HEK293 (cell line): ENCODE data around the gene DDX56.
A peak's percentile ranks its signal among the peaks of the same experiment; 100 is the strongest.

Experiments
- CTCF ChIA-PET: fragments of 350-600 bp; formaldehyde crosslinking; extraction: SDS; loops from one replicate; lab custom pipeline; 2021; ENCODE audit warnings: antibody characterized with exemption; lab: Yijun Ruan, JAX
- POLR2A ChIA-PET: fragments of 300-600 bp; formaldehyde crosslinking; extraction: SDS; loops from one replicate; lab custom pipeline; 2020; ENCODE audit warnings: antibody characterized with exemption, inconsistent platforms; lab: Yijun Ruan, JAX
- H3K27ac ChIP-seq: fragments of 200-500 bp; sonication (Bioruptor generic); 2 replicates; pipeline ENCODE4 v1.5.1; 2014; ENCODE audit warnings: low read depth, low read length, control low read depth, inconsistent platforms; ENCODE audit errors: extremely low read depth
- H3K36me3 ChIP-seq, 2 experiments: fragments of 200-500 bp in 1 of 2; sonication (Bioruptor generic) in 1 of 2; 1 replicate in 1 of 2; 2 replicates in 1 of 2; pipeline ENCODE4 v1.5.1; 2014 to 2017; ENCODE audit warnings: inconsistent platforms in 2 of 2, low read length in 2 of 2; ENCODE audit not compliant: control insufficient read depth in 2 of 2, insufficient read depth in 1 of 2
- H3K4me1 ChIP-seq: fragments of 200-500 bp; sonication (Bioruptor generic); 2 replicates; pipeline ENCODE4 v1.5.1; 2014; ENCODE audit warnings: mild to moderate bottlenecking, low read length, inconsistent platforms; ENCODE audit not compliant: control insufficient read depth, insufficient read depth
- H3K4me3 ChIP-seq: 2 replicates; pipeline ENCODE4 v1.5.1; 2011; ENCODE audit warnings: low read depth, mild to moderate bottlenecking, control low read depth, low read length, moderate library complexity
- H3K9me3 ChIP-seq: fragments of 200-500 bp; sonication (Bioruptor generic); 2 replicates; pipeline ENCODE4 v1.5.1; 2014; ENCODE audit warnings: low read depth, low read length, inconsistent platforms; ENCODE audit not compliant: control insufficient read depth, insufficient read depth
- GLIS1 ChIP-seq: fragments of 450-650 bp; formaldehyde crosslinking; IDR thresholded peaks from 2 replicates; pipeline ENCODE4 v1.5.1; 2016; ENCODE audit warnings: missing biosample characterization, missing genetic modification characterization
- GLIS2 ChIP-seq: fragments of 450-650 bp; formaldehyde crosslinking; IDR thresholded peaks from 2 replicates; pipeline ENCODE4 v1.5.1; 2016; ENCODE audit warnings: missing biosample characterization, missing genetic modification characterization
- KLF8 ChIP-seq: fragments of 450-650 bp; formaldehyde crosslinking; IDR thresholded peaks from 2 replicates; pipeline ENCODE4 v1.5.1; 2016; ENCODE audit warnings: missing biosample characterization, missing genetic modification characterization
- PRDM1 ChIP-seq: fragments of 450-650 bp; formaldehyde crosslinking; IDR thresholded peaks from 2 replicates; pipeline ENCODE4; 2016; ENCODE audit warnings: missing biosample characterization, missing genetic modification characterization
- SCRT1 ChIP-seq: fragments of 450-650 bp; formaldehyde crosslinking; IDR thresholded peaks from 2 replicates; pipeline ENCODE4 v1.5.1; 2016; ENCODE audit warnings: missing biosample characterization, missing genetic modification characterization, borderline replicate concordance
- SP7 ChIP-seq: fragments of 450-650 bp; formaldehyde crosslinking; IDR thresholded peaks from 2 replicates; pipeline ENCODE4 v1.5.1; 2016; ENCODE audit warnings: missing biosample characterization, missing genetic modification characterization
- ZBTB17 ChIP-seq: fragments of 450-650 bp; formaldehyde crosslinking; IDR thresholded peaks from 2 replicates; pipeline ENCODE4 v1.5.1; 2016; ENCODE audit warnings: missing biosample characterization, missing genetic modification characterization
- ZFHX2 ChIP-seq: fragments of 450-650 bp; formaldehyde crosslinking; conservative IDR thresholded peaks from 2 replicates; pipeline ENCODE4 v1.5.1; 2016; ENCODE audit warnings: missing biosample characterization, missing genetic modification characterization
- ZNF239 ChIP-seq: fragments of 450-650 bp; formaldehyde crosslinking; IDR thresholded peaks from 2 replicates; pipeline ENCODE4 v1.5.1; 2016; ENCODE audit warnings: missing biosample characterization, missing genetic modification characterization
- ZNF335 ChIP-seq: fragments of 450-650 bp; formaldehyde crosslinking; conservative IDR thresholded peaks from 2 replicates; pipeline ENCODE4 v1.5.1; 2016; ENCODE audit warnings: missing biosample characterization, missing genetic modification characterization
- ZNF416 ChIP-seq: fragments of 450-650 bp; formaldehyde crosslinking; IDR thresholded peaks from 2 replicates; pipeline ENCODE4 v1.5.1; 2016; ENCODE audit warnings: missing biosample characterization, missing genetic modification characterization
- ZNF521 ChIP-seq: fragments of 450-650 bp; formaldehyde crosslinking; IDR thresholded peaks from 2 replicates; pipeline ENCODE4 v1.5.1; 2017; ENCODE audit warnings: missing biosample characterization, mild to moderate bottlenecking, missing genetic modification characterization
- ZNF600 ChIP-seq: fragments of 450-650 bp; formaldehyde crosslinking; IDR thresholded peaks from 2 replicates; pipeline ENCODE4 v1.5.1; 2016; ENCODE audit warnings: missing biosample characterization, missing genetic modification characterization
- ZNF777 ChIP-seq: fragments of 450-650 bp; formaldehyde crosslinking; IDR thresholded peaks from 2 replicates; pipeline ENCODE4 v1.5.1; 2017; ENCODE audit warnings: missing biosample characterization, missing genetic modification characterization, borderline replicate concordance
- ZNF837 ChIP-seq: fragments of 450-650 bp; formaldehyde crosslinking; IDR thresholded peaks from 2 replicates; pipeline ENCODE4 v1.5.1; 2016; ENCODE audit warnings: missing biosample characterization, missing genetic modification characterization
- TF ChIP-seq, protein P1 (sequence below): fragments of 450-650 bp; formaldehyde crosslinking; IDR thresholded peaks from 2 replicates; pipeline ENCODE4 v1.5.1; 2016; ENCODE audit warnings: missing biosample characterization, missing genetic modification characterization
- TF ChIP-seq, protein P2 (sequence below): fragments of 450-650 bp; IDR thresholded peaks from 2 replicates; pipeline ENCODE4 v1.5.1; 2018; ENCODE audit warnings: missing biosample characterization, missing genetic modification characterization

Gene DDX56

DNA sequence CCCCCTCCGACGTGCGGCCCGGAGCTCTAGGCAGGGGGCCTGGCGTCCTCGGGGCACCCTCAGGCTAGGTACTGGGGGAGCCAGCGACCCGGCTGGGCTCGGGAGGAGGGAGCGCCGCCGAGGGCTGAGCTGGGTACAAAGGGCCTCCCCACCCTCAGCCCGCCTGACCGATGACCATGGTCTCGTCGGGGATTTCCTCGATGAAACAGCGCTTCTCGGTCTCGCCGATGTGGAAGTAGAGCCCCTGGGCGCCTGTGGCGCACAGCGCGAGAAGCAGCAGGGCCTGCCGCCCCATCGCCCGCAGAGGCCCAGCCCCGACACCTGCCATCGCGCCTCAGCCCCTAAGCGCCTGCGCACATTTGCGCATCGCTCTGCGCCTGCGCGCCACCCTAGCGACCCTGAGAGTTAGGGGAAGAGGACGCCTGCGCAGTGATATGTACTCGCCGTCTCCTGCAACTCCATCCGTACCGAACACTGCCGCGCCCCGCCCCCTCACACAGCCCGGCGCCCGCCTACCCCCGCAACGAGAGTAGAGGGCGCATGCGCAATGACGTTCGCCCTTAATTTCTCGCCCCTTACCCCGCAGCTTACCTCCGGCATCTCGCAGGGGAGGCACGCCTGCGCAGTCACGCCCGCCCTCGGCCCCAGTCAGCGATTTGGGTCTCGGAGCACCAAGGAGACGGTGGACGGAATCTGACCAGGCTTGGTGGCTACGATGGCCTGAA lies 8.3 kb upstream of the DDX56 start, which contains the start of gene TMED4 (continued):
- TF ChIP-seq, protein P1, sequence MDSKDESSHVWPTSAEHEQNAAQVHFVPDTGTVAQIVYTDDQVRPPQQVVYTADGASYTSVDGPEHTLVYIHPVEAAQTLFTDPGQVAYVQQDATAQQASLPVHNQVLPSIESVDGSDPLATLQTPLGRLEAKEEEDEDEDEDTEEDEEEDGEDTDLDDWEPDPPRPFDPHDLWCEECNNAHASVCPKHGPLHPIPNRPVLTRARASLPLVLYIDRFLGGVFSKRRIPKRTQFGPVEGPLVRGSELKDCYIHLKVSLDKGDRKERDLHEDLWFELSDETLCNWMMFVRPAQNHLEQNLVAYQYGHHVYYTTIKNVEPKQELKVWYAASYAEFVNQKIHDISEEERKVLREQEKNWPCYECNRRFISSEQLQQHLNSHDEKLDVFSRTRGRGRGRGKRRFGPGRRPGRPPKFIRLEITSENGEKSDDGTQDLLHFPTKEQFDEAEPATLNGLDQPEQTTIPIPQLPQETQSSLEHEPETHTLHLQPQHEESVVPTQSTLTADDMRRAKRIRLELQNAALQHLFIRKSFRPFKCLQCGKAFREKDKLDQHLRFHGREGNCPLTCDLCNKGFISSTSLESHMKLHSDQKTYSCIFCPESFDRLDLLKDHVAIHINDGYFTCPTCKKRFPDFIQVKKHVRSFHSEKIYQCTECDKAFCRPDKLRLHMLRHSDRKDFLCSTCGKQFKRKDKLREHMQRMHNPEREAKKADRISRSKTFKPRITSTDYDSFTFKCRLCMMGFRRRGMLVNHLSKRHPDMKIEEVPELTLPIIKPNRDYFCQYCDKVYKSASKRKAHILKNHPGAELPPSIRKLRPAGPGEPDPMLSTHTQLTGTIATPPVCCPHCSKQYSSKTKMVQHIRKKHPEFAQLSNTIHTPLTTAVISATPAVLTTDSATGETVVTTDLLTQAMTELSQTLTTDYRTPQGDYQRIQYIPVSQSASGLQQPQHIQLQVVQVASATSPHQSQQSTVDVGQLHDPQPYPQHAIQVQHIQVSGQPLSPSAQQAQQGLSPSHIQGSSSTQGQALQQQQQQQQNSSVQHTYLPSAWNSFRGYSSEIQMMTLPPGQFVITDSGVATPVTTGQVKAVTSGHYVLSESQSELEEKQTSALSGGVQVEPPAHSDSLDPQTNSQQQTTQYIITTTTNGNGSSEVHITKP (tag by site-specific recombination): no peak
- peak; percentile 44; the same call in 1 of the 2 replicates for TF ChIP-seq KLF8 (tag by site-specific recombination)
- TF ChIP-seq ZNF521: no peak

DNA sequence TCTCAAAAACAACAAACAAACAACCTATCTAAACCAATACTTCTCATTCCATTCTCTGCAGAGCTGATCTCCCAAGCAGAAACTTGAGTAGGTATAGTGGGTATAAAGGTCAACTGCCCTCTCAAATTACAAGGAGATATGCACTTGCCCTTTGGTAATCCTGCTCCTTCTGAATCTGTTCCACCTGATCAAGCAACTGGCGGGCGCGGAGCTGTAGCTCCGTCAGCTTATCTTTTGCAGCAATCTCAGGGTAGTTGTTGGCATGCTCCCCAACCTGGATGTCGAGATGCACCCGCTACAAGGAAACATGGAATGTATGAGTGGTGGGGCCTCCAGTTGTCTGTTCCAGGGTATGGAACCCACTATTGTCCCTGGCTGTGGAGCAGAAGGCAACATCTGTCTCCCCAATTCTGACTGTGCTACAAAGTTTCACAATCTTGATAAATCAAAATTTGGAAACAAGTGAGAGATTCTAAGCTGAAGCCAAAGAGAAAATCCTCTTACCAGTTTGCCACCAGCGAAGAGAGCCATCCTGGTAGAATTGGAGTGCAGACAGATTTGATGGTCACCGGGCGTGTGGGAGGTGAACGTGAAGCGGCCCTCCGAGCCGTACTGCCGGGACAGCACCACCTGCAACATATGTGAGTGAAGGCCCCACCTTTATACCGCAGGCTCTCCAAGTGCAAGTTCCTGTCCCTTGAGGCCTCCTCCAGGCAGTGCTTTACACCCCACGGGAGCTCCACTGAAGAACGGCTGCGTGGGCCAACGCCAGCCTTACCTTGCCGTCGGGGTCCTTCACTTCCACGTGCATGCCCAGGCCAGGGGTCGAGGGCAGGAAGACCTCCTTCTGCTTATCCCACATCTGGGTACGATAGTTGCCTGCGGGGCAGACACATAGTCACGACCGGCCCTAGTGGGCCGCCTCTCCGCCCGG lies 7.5 kb upstream of the DDX56 start:
- H3K4me3 ChIP-seq: peak overlapping the region; percentile 88
- POLR2A ChIA-PET: interaction anchor here (0.5 to 3.1 kb wide), 16 partner anchors 8 to 1155 kb away, joined by 3 to 27 read pairs (median 4); partner anchors contain the start of genes DDX56, H2AZ2, NUDCD3 and OGDH
- H3K36me3 ChIP-seq: peaks cover 32 to 36% of the 10 kb centered on the region in 2 experiments
- TF ChIP-seq GLIS1 (peak; percentile 49; the same call in 1 of the 2 replicates), ZNF777 (tag by site-specific recombination) (peak; percentile 97), ZNF600 (peak; percentile 8; the same call in 1 of the 2 replicates), ZFHX2 (tag by site-specific recombination) (peak; percentile 35; the same call in 1 of the 2 replicates), GLIS2 (tag by site-specific recombination) (peak; percentile 80), PRDM1 (peak; percentile 18; the same call in 1 of the 2 replicates), ZNF335 (peak; percentile 97), ZNF416 (tag by site-specific recombination) (peak; percentile 23; the same call in 1 of the 2 replicates), ZNF239 (tag by site-specific recombination) (no peak), ZNF837 (no peak), SP7 (tag by site-specific recombination) (peak; percentile 19; the same call in 1 of the 2 replicates), ZBTB17 (tag by site-specific recombination) (peak; percentile 35; the same call in 1 of the 2 replicates)
- TF ChIP-seq, protein P2, sequence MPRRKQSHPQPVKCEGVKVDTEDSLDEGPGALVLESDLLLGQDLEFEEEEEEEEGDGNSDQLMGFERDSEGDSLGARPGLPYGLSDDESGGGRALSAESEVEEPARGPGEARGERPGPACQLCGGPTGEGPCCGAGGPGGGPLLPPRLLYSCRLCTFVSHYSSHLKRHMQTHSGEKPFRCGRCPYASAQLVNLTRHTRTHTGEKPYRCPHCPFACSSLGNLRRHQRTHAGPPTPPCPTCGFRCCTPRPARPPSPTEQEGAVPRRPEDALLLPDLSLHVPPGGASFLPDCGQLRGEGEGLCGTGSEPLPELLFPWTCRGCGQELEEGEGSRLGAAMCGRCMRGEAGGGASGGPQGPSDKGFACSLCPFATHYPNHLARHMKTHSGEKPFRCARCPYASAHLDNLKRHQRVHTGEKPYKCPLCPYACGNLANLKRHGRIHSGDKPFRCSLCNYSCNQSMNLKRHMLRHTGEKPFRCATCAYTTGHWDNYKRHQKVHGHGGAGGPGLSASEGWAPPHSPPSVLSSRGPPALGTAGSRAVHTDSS: no peak
- CTCF ChIA-PET: interaction anchor here (0.6 to 1.4 kb wide), 4 partner anchors 7 to 912 kb away, joined by 3 to 5 read pairs (median 4); partner anchors contain the start of gene DDX56
- H3K9me3 ChIP-seq: no peaks in the 10 kb centered on the region
- H3K27ac ChIP-seq: peak overlapping the region; percentile 94
- H3K4me1 ChIP-seq: no peaks in the 10 kb centered on the region

DNA sequence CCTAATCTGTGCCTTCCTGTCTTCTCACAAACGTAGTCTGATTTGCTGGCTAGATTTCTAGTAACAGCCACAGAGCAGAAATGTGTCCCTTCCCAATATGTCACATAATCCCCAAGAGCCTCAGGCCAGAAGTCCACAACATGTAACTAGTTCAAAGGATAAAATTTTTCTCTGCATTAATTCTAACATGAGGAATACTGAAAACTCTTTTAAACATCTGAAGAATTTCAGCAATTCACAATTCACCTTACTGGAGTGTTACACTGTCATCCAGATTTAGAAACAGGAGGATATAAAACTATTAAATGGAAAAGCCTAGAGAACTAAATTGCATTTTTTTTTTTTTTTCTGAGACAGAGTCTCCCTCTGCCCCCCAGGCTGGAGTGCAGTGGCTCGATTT lies 2.5 kb upstream of the DDX56 start:
- no peak overlapping the region for H3K4me3 ChIP-seq
- ChIA-PET POLR2A (interaction anchor here (0.7 kb wide), 1 partner anchor 31 kb away, joined by 4 read pairs; no protein-coding TSS in a partner anchor), CTCF (interaction anchor here (0.6 to 0.7 kb wide), 2 partner anchors 244 to 1533 kb away, joined by 3 to 4 read pairs; no protein-coding TSS in a partner anchor)
- TF ChIP-seq SCRT1: no peak
- peaks cover 39 to 70% of the 10 kb centered on the region in 2 experiments for H3K36me3 ChIP-seq
- H3K27ac ChIP-seq: no peak overlapping the region
- no peaks in the 10 kb centered on the region for H3K4me1 ChIP-seq
- H3K9me3 ChIP-seq: no peaks in the 10 kb centered on the region
